BJ (cell line): Measurements from ENCODE around the gene ATL1. TPM values are rescaled to one million over a fixed set of nuclear protein-coding genes. Genes with fewer than 3 reads are reported as not detected.

Source experiments
- CTCF ChIA-PET: fragments of 350-600 bp; formaldehyde crosslinking; extraction: SDS; loops from one replicate; lab custom pipeline; 2021; ENCODE audit warnings: antibody characterized with exemption, inconsistent platforms; lab: Yijun Ruan, JAX
- POLR2A ChIA-PET: fragments of 300-600 bp; sonication (Branson Sonifier 250); formaldehyde crosslinking; extraction: SDS; loops from one replicate; lab custom pipeline; 2021; ENCODE audit warnings: antibody characterized with exemption; lab: Charles Lee
- DNase-seq: peaks from one replicate; pipeline ENCODE4 v3.0.0-alpha.2; 2011; ENCODE audit warnings: low read depth
- H3K27me3 ChIP-seq: 2 replicates; pipeline ENCODE4 v1.6.0; 2011; ENCODE audit warnings: low read length; ENCODE audit not compliant: control insufficient read depth, insufficient read depth
- H3K36me3 ChIP-seq: 2 replicates; pipeline ENCODE4 v1.5.1; 2011; ENCODE audit warnings: low read length; ENCODE audit not compliant: control insufficient read depth, insufficient read depth
- H3K4me3 ChIP-seq: 2 replicates; pipeline ENCODE4 v1.5.1; 2011; ENCODE audit warnings: low read depth, mild to moderate bottlenecking, control low read depth, low read length
- polyA plus RNA-seq: library from polyadenylated mRNA; depleted of rRNA; stranded (reverse); fragments of >200 nt; gene quantifications from 2 replicates; pipeline ENCODE4 v1.2.3, GENCODE V29; 2011
- TF ChIP-seq, protein P1 (sequence below): IDR thresholded peaks from 2 replicates; pipeline ENCODE4 v1.5.1; 2011; ENCODE audit warnings: low read depth, mild to moderate bottlenecking, control low read depth, inconsistent platforms, low read length, moderate library complexity; ENCODE audit not compliant: insufficient read depth

ATL1 gene
- polyA plus RNA-seq, 1 experiment: 4.5 TPM

DNA sequence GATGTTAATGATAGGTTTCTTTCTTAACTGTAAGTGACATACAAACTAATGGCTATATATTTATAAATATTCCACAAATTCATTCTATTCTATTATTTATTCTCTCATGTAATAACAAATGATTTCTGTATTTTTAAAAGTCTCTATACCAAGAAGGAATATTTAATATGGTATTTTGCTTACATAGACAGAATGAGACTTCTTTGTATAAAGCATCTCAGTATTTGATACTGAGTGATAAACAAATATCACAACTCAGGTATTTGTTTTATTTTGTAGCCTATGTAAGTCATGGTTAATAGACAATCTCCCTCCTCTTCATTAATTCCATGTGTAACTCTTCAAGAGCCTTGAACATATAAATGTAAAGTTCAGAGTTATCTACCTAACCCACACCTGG lies 18.0 kb downstream of the ATL1 start:
- no peak overlapping the region for H3K4me3 ChIP-seq
- no peaks in the 10 kb centered on the region for H3K27me3 ChIP-seq
- TF ChIP-seq, protein P1, sequence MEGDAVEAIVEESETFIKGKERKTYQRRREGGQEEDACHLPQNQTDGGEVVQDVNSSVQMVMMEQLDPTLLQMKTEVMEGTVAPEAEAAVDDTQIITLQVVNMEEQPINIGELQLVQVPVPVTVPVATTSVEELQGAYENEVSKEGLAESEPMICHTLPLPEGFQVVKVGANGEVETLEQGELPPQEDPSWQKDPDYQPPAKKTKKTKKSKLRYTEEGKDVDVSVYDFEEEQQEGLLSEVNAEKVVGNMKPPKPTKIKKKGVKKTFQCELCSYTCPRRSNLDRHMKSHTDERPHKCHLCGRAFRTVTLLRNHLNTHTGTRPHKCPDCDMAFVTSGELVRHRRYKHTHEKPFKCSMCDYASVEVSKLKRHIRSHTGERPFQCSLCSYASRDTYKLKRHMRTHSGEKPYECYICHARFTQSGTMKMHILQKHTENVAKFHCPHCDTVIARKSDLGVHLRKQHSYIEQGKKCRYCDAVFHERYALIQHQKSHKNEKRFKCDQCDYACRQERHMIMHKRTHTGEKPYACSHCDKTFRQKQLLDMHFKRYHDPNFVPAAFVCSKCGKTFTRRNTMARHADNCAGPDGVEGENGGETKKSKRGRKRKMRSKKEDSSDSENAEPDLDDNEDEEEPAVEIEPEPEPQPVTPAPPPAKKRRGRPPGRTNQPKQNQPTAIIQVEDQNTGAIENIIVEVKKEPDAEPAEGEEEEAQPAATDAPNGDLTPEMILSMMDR: no peak
- no peak for DNase-seq
- no peaks in the 10 kb centered on the region for H3K36me3 ChIP-seq
- CTCF ChIA-PET: interaction anchor here (1.5 kb wide), 1 partner anchor 197 kb away, joined by 5 read pairs; no protein-coding TSS in a partner anchor
- POLR2A ChIA-PET: no interaction called here

DNA sequence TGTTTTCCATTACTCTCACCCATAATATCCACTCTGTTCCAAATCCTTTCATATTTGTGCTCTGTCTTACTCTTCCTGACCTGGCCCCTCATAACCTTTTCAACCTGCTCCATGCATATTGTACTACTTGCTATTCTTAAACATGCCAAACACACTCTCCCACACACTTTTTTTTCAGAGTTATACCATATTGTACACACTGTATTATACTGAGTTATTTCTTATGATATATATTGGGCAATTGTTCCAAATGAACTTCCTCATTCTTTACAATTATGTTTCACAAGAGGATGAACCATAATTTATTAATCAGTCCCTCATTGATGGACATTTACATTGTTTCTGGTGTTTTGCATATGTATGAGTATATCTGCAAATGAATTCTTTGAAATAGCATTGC lies 18.5 kb downstream of the ATL1 start:
- TF ChIP-seq, protein P1: no peak
- Histone ChIP-seq H3K36me3 (no peaks in the 10 kb centered on the region), H3K27me3 (no peaks in the 10 kb centered on the region), H3K4me3 (no peak overlapping the region)
- POLR2A ChIA-PET: no interaction called here
- CTCF ChIA-PET: no interaction called here
- DNase-seq: no peak

DNA sequence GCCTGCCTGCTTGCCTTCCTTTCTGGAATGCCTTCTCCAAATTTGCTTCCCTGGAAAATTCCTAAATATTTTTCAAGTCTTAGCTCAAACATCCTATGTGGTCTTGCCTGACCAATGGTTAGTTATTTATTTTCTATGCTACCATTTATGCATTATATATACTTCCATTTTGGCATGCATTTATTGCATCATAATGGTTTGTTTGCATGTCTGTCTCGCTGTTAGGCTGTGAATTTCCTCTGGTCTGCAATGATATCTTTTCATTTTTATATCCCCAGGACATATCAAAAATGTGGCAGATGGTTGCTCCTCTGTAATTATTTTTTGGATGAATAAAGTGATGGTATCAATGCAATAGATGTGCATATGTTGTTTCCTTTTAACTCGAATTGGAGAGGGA lies 30.5 kb downstream of the ATL1 start:
- TF ChIP-seq, protein P1: no peak
- DNase-seq: no peak
- H3K27me3 ChIP-seq: no peaks in the 10 kb centered on the region
- H3K36me3 ChIP-seq: no peaks in the 10 kb centered on the region
- no peak overlapping the region for H3K4me3 ChIP-seq
- POLR2A ChIA-PET: no interaction called here
- CTCF ChIA-PET: no interaction called here

DNA sequence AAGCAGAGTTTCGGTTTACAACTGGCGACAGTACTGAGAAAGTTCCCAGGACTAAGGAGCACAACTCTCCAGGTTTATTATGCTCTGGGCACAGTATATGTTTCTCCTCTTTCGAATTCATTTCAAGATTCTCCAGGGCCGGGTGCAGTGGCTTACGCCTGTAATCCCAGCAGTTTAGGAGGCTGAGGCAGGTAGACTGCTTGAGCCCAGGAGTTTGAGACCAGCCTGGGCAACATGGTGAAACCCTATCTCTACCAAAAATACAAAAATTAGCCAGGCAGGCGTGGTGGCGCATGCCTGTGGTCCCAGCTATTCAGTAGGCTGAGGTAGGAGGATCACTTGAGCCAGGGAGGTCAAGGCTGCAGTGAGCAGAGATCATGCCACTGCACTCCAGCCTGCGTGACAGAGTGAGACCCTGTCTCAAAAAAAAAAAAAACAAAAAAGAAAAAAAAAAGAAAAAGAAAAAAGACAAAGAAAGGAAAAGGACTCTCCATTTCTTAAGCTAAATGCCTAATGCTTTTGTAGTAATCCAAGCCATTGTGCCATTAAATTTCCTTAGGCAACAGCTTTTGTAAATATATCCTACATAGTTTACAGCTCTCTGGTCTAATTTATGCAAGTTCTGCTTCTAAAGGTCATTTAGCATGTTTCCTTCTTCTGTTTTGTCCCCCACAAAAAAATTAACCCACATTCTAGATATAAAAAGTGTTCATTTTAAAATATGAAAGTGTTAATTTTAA lies 34.8 kb downstream of the ATL1 start:
- POLR2A ChIA-PET: no interaction called here
- TF ChIP-seq, protein P1: no peak
- no peaks in the 10 kb centered on the region for H3K36me3 ChIP-seq
- H3K4me3 ChIP-seq: no peak overlapping the region
- CTCF ChIA-PET: interaction anchor here (0.5 to 6.4 kb wide), 2 partner anchors 181 to 224 kb away, joined by 4 to 78 read pairs; no protein-coding TSS in a partner anchor
- no peak for DNase-seq
- H3K27me3 ChIP-seq: no peaks in the 10 kb centered on the region

DNA sequence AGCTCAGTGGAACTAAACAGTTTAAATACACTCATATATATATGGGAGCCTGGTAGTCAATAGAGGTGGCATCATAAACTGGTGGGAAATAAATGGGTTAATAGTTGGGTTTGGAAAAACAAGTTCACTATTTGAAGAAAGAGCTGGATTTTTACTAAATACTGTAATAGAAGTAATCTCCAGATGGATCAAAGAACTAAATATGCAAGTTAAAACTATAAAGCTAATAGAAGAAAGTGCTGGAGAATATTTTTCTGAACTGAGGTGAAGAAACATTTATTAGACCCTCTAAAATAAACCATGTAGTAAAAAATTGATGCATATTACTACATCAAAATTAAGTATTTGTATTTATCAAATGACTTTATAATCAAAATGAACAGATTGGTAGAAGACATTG lies 38.8 kb downstream of the ATL1 start:
- DNase-seq: no peak
- Histone ChIP-seq H3K36me3 (no peaks in the 10 kb centered on the region), H3K4me3 (no peak overlapping the region), H3K27me3 (no peaks in the 10 kb centered on the region)
- POLR2A ChIA-PET: no interaction called here
- TF ChIP-seq, protein P1: no peak
- CTCF ChIA-PET: interaction anchor here (0.6 to 6.4 kb wide), 7 partner anchors 8 to 262 kb away, joined by 3 to 78 read pairs (median 4); no protein-coding TSS in a partner anchor
